Tibial nerve (tissue), 4 donors: ENCODE results near the gene PPME1. TPM values are rescaled to one million over a fixed set of nuclear protein-coding genes. Genes with fewer than 3 reads are reported as not detected.

Source experiments
- DNase-seq, 2 donors: peaks; one replicate each; pipeline ENCODE4 v3.0.0-alpha.2; 2019; ENCODE audit warnings: low spot score in 2 of 2
- H3K27ac ChIP-seq, 4 donors: fragments of 200-600 bp; sonication (generic) in 3 of 4; one replicate each; pipeline ENCODE4 v1.5.1; 2017 to 2019; ENCODE audit warnings: mild to moderate bottlenecking in 1 of 4
- H3K27me3 ChIP-seq, 2 donors: fragments of 200-600 bp; sonication (generic) in 1 of 2; one replicate each; pipeline versions ENCODE4 v1.5.1 to v1.6.0; 2017 to 2019
- H3K36me3 ChIP-seq, 3 donors: fragments of 200-600 bp; sonication (generic); one replicate each; pipeline ENCODE4 v1.5.1; 2018 to 2019
- H3K4me1 ChIP-seq, 4 donors: fragments of 200-600 bp; sonication (generic) in 3 of 4; one replicate each; pipeline ENCODE4 v1.5.1; 2017 to 2019
- H3K4me3 ChIP-seq, 4 donors: fragments of 200-600 bp; sonication (generic) in 3 of 4; one replicate each; pipeline ENCODE4 v1.5.1; 2017 to 2019; ENCODE audit warnings: mild to moderate bottlenecking in 1 of 4, moderate library complexity in 1 of 4
- H3K9me3 ChIP-seq, 4 donors: fragments of 200-600 bp; sonication (generic) in 3 of 4; one replicate each; pipeline ENCODE4 v1.5.1; 2017 to 2019
- EP300 ChIP-seq, 2 donors: sonication (generic); formaldehyde crosslinking; IDR thresholded peaks; one replicate each; pipeline ENCODE4 v1.6.1; 2017; ENCODE audit warnings: antibody characterized with exemption in 2 of 2, mild to moderate bottlenecking in 1 of 2
- POLR2A ChIP-seq, 2 donors: fragments of 450-650 bp; IDR thresholded peaks; one replicate each; pipeline ENCODE4 v1.6.1; 2017; ENCODE audit warnings: antibody characterized with exemption in 2 of 2, mild to moderate bottlenecking in 2 of 2, moderate library complexity in 2 of 2
- WGBS, 2 donors: methylation state at CpG; one replicate each; pipeline ENCODE4 v1.1.5; 2018; 5-methylcytosine and 5-hydroxymethylcytosine counted together
- total RNA-seq, 4 donors: library from RNA; depleted of rRNA; stranded (reverse); fragments of >200 nt; gene quantifications; one replicate each; pipeline ENCODE4 v1.1.0, GENCODE V29; 2016
- TF ChIP-seq, protein P1 (sequence below), 5 experiments: fragments of 200-600 bp in 3 of 5; fragments of 450-650 bp in 2 of 5; sonication (generic) in 3 of 5; IDR thresholded peaks; one replicate each; pipeline ENCODE4 v1.5.1; 2016 to 2019; ENCODE audit warnings: antibody characterized with exemption in 5 of 5, mild to moderate bottlenecking in 3 of 5, moderate library complexity in 2 of 5

Gene PPME1
- total RNA-seq, 4 donors from 2014 or later: 17.8 to 35.6 (median 26.5) TPM

- no peak overlapping the region for H3K4me3 ChIP-seq
- H3K27ac ChIP-seq: no peak overlapping the region
- no peak for TF ChIP-seq EP300 (IDR thresholded peaks at IDR 0.05)
- TF ChIP-seq, protein P1, sequence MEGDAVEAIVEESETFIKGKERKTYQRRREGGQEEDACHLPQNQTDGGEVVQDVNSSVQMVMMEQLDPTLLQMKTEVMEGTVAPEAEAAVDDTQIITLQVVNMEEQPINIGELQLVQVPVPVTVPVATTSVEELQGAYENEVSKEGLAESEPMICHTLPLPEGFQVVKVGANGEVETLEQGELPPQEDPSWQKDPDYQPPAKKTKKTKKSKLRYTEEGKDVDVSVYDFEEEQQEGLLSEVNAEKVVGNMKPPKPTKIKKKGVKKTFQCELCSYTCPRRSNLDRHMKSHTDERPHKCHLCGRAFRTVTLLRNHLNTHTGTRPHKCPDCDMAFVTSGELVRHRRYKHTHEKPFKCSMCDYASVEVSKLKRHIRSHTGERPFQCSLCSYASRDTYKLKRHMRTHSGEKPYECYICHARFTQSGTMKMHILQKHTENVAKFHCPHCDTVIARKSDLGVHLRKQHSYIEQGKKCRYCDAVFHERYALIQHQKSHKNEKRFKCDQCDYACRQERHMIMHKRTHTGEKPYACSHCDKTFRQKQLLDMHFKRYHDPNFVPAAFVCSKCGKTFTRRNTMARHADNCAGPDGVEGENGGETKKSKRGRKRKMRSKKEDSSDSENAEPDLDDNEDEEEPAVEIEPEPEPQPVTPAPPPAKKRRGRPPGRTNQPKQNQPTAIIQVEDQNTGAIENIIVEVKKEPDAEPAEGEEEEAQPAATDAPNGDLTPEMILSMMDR (IDR thresholded peaks at IDR 0.05): no peak
- TF ChIP-seq POLR2A (IDR thresholded peaks at IDR 0.05): no peak
- WGBS, 2 donors: 94 to 95% methylated on average over 4 of the region's 4 CpGs
- H3K9me3 ChIP-seq: no peaks in the 10 kb centered on the region
- H3K36me3 ChIP-seq: no peaks in the 10 kb centered on the region
- H3K4me1 ChIP-seq: peaks cover 0 to 26% (median 0%) of the 10 kb centered on the region in 4 donors
- no peaks in the 10 kb centered on the region for H3K27me3 ChIP-seq
- DNase-seq: no peak
These were observed 26.5 kb upstream of the PPME1 start for GRCh38 chr11:74144592-74144991.

GRCh38 chr11:74147199-74147929 is 23.7 kb upstream of the PPME1 start:
- TF ChIP-seq EP300 (IDR thresholded peaks at IDR 0.05) (no peak), POLR2A (IDR thresholded peaks at IDR 0.05) (no peak)
- TF ChIP-seq, protein P1 (IDR thresholded peaks at IDR 0.05): no peak
- Histone ChIP-seq H3K27ac (no peak overlapping the region), H3K36me3 (no peaks in the 10 kb centered on the region), H3K4me1 (peaks cover 0 to 8% (median 0%) of the 10 kb centered on the region in 4 donors), H3K9me3 (no peaks in the 10 kb centered on the region), H3K27me3 (no peaks in the 10 kb centered on the region), H3K4me3 (no peak overlapping the region)
- 83 to 91% methylated on average over 5 of the region's 5 CpGs for WGBS, 2 donors
- no peak for DNase-seq

DNA sequence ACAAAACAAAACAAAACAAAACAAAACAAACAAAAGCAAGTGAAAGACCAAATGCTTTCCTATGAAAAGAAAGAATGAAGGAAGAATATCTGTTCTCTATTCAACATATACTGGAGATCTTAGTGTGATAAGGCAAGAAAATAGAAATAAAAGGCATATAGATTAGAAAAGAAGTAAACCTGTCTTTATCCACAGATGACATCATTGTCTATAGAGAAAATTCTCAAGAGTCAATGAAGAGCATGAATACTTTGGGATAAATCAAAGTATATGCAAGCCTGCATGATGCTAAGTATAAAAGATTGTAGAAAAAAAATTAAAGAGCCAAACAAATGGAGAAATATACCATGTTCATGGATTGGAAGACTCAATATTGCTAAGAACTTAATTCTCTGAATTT is 17.9 kb upstream of the PPME1 start:
- Histone ChIP-seq H3K27ac (no peak overlapping the region), H3K4me3 (no peak overlapping the region), H3K27me3 (no peaks in the 10 kb centered on the region), H3K36me3 (peaks cover 0 to 41% (median 0%) of the 10 kb centered on the region in 3 donors), H3K4me1 (no peaks in the 10 kb centered on the region), H3K9me3 (peaks cover 0 to 8% (median 0%) of the 10 kb centered on the region in 4 donors)
- no peak for DNase-seq
- TF ChIP-seq, protein P1 (IDR thresholded peaks at IDR 0.05): no peak
- no peak for TF ChIP-seq POLR2A (IDR thresholded peaks at IDR 0.05)
- no peak for TF ChIP-seq EP300 (IDR thresholded peaks at IDR 0.05)

GRCh38 chr11:74154620-74155281 is 16.3 kb upstream of the PPME1 start:
- H3K27me3 ChIP-seq: no peaks in the 10 kb centered on the region
- no peak overlapping the region for H3K4me3 ChIP-seq
- 100% methylated on average over 1 of the region's 1 CpG for WGBS, 2 donors
- peaks cover 0 to 54% (median 0%) of the 10 kb centered on the region in 3 donors for H3K36me3 ChIP-seq
- TF ChIP-seq, protein P1 (IDR thresholded peaks at IDR 0.05): no peak
- TF ChIP-seq POLR2A (IDR thresholded peaks at IDR 0.05): no peak
- no peak for TF ChIP-seq EP300 (IDR thresholded peaks at IDR 0.05)
- DNase-seq: no peak
- no peaks in the 10 kb centered on the region for H3K4me1 ChIP-seq
- H3K9me3 ChIP-seq: peaks cover 0 to 8% (median 0%) of the 10 kb centered on the region in 4 donors
- H3K27ac ChIP-seq: no peak overlapping the region

DNA sequence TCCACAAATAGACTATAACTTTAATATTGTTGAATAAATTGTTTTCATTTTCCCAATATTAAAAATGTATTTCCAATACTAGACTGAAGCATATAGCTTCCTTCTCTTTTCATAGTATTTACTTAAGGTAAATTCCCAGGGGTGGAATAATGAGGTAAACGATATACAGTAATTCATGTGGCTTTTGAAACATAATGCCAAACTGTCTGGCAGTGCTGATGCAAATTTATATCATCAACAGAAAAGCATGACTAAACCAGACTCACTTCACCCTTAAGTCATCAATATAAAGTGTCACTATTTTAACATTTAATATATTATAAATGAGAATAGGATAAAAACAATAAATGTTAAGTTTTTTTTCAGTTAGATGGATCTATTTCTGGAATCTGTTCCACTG is 13.9 kb upstream of the PPME1 start:
- no peak for TF ChIP-seq EP300 (IDR thresholded peaks at IDR 0.05)
- no peak overlapping the region for H3K27ac ChIP-seq
- no peaks in the 10 kb centered on the region for H3K4me1 ChIP-seq
- H3K36me3 ChIP-seq: peaks cover 0 to 62% (median 0%) of the 10 kb centered on the region in 3 donors
- H3K4me3 ChIP-seq: no peak overlapping the region
- no peaks in the 10 kb centered on the region for H3K27me3 ChIP-seq
- H3K9me3 ChIP-seq: peaks cover 0 to 8% (median 0%) of the 10 kb centered on the region in 4 donors
- DNase-seq: no peak
- WGBS, 2 donors: 67 to 68% methylated on average over 1 of the region's 1 CpG
